Astrocyte (in vitro differentiated cells and primary cell): ENCODE measurements around the gene N4BP2. TPM values are rescaled to one million over a fixed set of nuclear protein-coding genes. Genes with fewer than 3 reads are reported as not detected.

ENCODE experiments used
- DNase-seq: peaks from one replicate; pipeline ENCODE4 v3.0.0-alpha.2; 2010; ENCODE audit warnings: low read depth
- FAIRE-seq: peaks from 2 replicates; lab custom pipeline; 2011; peaks lifted over from hg19 to GRCh38; lab: Jason Lieb, UNC
- H2AFZ ChIP-seq: 2 replicates; pipeline ENCODE4 v1.6.0; 2012; ENCODE audit warnings: low read depth, low read length, inconsistent platforms
- H3K27ac ChIP-seq: 2 replicates; pipeline ENCODE4 v1.5.1; 2011; ENCODE audit warnings: low read depth, low read length, inconsistent platforms
- H3K27me3 ChIP-seq: 2 replicates; pipeline ENCODE4 v1.6.0; 2011; ENCODE audit warnings: low read length, inconsistent platforms; ENCODE audit not compliant: insufficient read depth
- H3K36me3 ChIP-seq: 2 replicates; pipeline ENCODE4 v1.5.1; 2011; ENCODE audit warnings: low read length, inconsistent platforms; ENCODE audit not compliant: insufficient read depth
- H3K4me1 ChIP-seq: 2 replicates; pipeline ENCODE4 v1.5.1; 2011; ENCODE audit warnings: low read length, inconsistent platforms; ENCODE audit not compliant: insufficient read depth
- H3K4me2 ChIP-seq: 2 replicates; pipeline ENCODE4 v1.6.0; 2012; ENCODE audit warnings: low read length, inconsistent platforms
- H3K4me3 ChIP-seq: 2 replicates; pipeline ENCODE4 v1.5.1; 2011; ENCODE audit warnings: low read depth, mild to moderate bottlenecking, low read length, inconsistent platforms; ENCODE audit not compliant: insufficient read depth
- H3K79me2 ChIP-seq: 2 replicates; pipeline ENCODE4 v1.6.0; 2012; ENCODE audit warnings: mild to moderate bottlenecking, low read length, inconsistent platforms; ENCODE audit not compliant: insufficient read depth
- H3K9ac ChIP-seq: 2 replicates; pipeline ENCODE4 v1.6.0; 2012; ENCODE audit warnings: mild to moderate bottlenecking, low read length, inconsistent platforms
- H3K9me3 ChIP-seq: 2 replicates; pipeline ENCODE4 v1.5.1; 2012; ENCODE audit warnings: low read depth, mild to moderate bottlenecking, low read length, inconsistent platforms; ENCODE audit not compliant: insufficient read depth
- H4K20me1 ChIP-seq: 2 replicates; pipeline ENCODE4 v1.6.0; 2012; ENCODE audit warnings: low read length, inconsistent platforms; ENCODE audit not compliant: insufficient read depth
- H3K27ac Mint-ChIP-seq: one replicate; pipeline ENCODE4 v1.8.0; 2021; ENCODE audit warnings: mild to moderate bottlenecking, mixed read lengths; ENCODE audit not compliant: unreplicated experiment
- H3K27me3 Mint-ChIP-seq: one replicate; pipeline ENCODE4 v1.8.0; 2021; ENCODE audit warnings: low read depth, mixed read lengths; ENCODE audit not compliant: unreplicated experiment
- H3K36me3 Mint-ChIP-seq: one replicate; pipeline ENCODE4 v1.8.0; 2021; ENCODE audit warnings: low read depth, mixed read lengths; ENCODE audit not compliant: unreplicated experiment
- H3K4me1 Mint-ChIP-seq: one replicate; pipeline ENCODE4 v1.8.0; 2021; ENCODE audit warnings: low read depth, mixed read lengths; ENCODE audit not compliant: unreplicated experiment
- H3K4me3 Mint-ChIP-seq: one replicate; pipeline ENCODE4 v1.8.0; 2021; ENCODE audit warnings: mild to moderate bottlenecking, moderate library complexity, mixed read lengths; ENCODE audit not compliant: unreplicated experiment
- H3K9me3 Mint-ChIP-seq: one replicate; pipeline ENCODE4 v1.8.0; 2021; ENCODE audit warnings: mild to moderate bottlenecking, mixed read lengths; ENCODE audit not compliant: unreplicated experiment
- total RNA-seq: library from RNA; stranded (reverse); gene quantifications from 2 replicates; pipeline ENCODE4 v1.2.1, GENCODE V29; 2021
- TF ChIP-seq, protein P1 (sequence below): IDR thresholded peaks from 2 replicates; pipeline ENCODE4 v1.5.1; 2011; ENCODE audit warnings: low read depth, mild to moderate bottlenecking, inconsistent platforms, low read length, moderate library complexity; ENCODE audit not compliant: insufficient read depth

The N4BP2 gene
- total RNA-seq, 1 donor from 2014 or later = 14.5 TPM

DNA sequence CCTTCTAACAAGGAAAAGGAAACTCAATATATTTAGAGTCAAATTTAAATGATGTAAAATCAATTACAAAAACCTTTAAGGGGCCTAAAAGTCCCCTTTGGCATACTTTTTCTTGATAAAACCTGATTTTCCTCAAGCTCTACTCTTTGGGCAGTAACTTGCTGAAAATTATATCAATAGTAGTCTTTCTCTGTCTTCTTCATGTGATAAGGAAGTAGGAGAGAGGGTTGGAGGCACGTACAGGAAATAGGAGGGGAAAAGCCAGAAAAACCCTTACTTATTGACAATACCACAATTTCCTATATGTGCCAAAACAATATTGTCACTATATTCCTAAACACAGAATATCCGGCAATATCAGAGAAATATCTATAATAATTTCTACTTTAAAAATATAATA lies 149.8 kb downstream of the N4BP2 start:
- no peak for DNase-seq
- H3K4me3 Mint-ChIP-seq = no peak overlapping the region

More for the DNA sequence above, 149.8 kb downstream of the N4BP2 start:
- Histone ChIP-seq H3K4me3 (no peak overlapping the region), H4K20me1 (no peaks in the 10 kb centered on the region), H3K4me1 (no peaks in the 10 kb centered on the region), H3K27me3 (no peaks in the 10 kb centered on the region), H3K9me3 (no peaks in the 10 kb centered on the region), H3K9ac (no peak overlapping the region), H3K36me3 (no peaks in the 10 kb centered on the region), H3K79me2 (no peaks in the 10 kb centered on the region), H3K4me2 (no peak overlapping the region), H2AFZ (no peak overlapping the region), H3K27ac (no peak overlapping the region)
- TF ChIP-seq, protein P1, sequence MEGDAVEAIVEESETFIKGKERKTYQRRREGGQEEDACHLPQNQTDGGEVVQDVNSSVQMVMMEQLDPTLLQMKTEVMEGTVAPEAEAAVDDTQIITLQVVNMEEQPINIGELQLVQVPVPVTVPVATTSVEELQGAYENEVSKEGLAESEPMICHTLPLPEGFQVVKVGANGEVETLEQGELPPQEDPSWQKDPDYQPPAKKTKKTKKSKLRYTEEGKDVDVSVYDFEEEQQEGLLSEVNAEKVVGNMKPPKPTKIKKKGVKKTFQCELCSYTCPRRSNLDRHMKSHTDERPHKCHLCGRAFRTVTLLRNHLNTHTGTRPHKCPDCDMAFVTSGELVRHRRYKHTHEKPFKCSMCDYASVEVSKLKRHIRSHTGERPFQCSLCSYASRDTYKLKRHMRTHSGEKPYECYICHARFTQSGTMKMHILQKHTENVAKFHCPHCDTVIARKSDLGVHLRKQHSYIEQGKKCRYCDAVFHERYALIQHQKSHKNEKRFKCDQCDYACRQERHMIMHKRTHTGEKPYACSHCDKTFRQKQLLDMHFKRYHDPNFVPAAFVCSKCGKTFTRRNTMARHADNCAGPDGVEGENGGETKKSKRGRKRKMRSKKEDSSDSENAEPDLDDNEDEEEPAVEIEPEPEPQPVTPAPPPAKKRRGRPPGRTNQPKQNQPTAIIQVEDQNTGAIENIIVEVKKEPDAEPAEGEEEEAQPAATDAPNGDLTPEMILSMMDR = no peak
- Mint-ChIP-seq H3K9me3 (no peaks in the 10 kb centered on the region), H3K27ac (peak overlapping the region; percentile 56), H3K36me3 (no peaks in the 10 kb centered on the region), H3K4me1 (peaks cover 11% of the 10 kb centered on the region), H3K27me3 (peaks cover 2% of the 10 kb centered on the region)
- FAIRE-seq = no peak

Other genes starting within 250 kb of the N4BP2 start
- gene PDS5A, start 78.9 kb upstream of the N4BP2 start, total RNA-seq = 49.5 and 55.9 TPM in 2 replicates
- gene RHOH, start 140.2 kb downstream of the N4BP2 start, total RNA-seq = not detected in 2 replicates